ENCODE results near the gene LY6G6D.

LY6G6D gene

DNA sequence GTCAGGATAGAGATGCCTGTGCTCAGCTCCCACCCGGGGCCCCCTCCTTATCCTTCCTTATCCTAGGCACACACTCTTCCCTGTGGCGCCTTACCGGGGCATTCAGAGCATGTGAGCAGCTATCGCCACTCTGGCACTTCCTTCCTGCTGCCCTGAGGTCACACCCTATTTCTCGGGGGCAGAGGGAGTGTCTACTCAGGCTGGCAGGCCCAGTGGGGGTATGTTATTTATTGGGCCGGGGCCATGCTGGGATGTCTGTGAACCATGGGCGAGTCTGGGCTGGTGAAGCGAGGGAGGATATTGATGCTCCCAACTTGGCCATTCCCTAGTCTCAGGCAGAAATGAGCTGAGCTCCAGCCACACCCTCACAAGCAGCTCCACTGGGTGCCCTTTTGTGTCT, 3.9 kb upstream of the LY6G6D start:
- TF ChIP-seq, protein P1, sequence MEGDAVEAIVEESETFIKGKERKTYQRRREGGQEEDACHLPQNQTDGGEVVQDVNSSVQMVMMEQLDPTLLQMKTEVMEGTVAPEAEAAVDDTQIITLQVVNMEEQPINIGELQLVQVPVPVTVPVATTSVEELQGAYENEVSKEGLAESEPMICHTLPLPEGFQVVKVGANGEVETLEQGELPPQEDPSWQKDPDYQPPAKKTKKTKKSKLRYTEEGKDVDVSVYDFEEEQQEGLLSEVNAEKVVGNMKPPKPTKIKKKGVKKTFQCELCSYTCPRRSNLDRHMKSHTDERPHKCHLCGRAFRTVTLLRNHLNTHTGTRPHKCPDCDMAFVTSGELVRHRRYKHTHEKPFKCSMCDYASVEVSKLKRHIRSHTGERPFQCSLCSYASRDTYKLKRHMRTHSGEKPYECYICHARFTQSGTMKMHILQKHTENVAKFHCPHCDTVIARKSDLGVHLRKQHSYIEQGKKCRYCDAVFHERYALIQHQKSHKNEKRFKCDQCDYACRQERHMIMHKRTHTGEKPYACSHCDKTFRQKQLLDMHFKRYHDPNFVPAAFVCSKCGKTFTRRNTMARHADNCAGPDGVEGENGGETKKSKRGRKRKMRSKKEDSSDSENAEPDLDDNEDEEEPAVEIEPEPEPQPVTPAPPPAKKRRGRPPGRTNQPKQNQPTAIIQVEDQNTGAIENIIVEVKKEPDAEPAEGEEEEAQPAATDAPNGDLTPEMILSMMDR (IDR thresholded peaks at IDR 0.05; ENCODE audit: insufficient read depth, low read depth, low read length, missing control alignments), result no peak
- DNase-seq (ENCODE audit: low read depth), result no peak

DNA sequence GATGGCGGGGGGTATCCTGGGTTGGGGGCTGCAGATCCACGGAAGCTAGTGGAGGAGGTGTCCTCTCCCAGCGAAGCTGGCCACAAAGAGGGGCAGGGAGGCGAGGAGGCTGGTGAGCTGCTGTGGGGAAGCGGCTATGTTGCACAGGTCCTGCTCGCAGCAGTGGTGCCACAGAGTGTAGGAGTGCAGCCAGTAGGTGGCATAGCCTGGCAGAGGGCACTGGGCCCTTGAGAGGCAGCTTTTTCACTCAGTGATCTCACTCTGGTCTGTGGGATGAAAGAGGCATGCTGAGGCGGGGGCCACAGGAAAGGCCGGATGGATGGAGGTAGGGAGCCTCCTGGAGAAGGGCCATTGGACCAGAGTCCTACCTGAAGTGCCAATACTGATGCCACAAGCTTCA, 2.9 kb upstream of the LY6G6D start:
- DNase-seq (ENCODE audit: low read depth), result no peak
- TF ChIP-seq, protein P1 (IDR thresholded peaks at IDR 0.05; ENCODE audit: insufficient read depth, low read depth, low read length, missing control alignments), result peak; percentile 21

More for the DNA sequence above, 3.9 kb upstream of the LY6G6D start:
- H3K4me3 ChIP-seq (ENCODE audit: low read depth, low read length), result no peak overlapping the region

DNA sequence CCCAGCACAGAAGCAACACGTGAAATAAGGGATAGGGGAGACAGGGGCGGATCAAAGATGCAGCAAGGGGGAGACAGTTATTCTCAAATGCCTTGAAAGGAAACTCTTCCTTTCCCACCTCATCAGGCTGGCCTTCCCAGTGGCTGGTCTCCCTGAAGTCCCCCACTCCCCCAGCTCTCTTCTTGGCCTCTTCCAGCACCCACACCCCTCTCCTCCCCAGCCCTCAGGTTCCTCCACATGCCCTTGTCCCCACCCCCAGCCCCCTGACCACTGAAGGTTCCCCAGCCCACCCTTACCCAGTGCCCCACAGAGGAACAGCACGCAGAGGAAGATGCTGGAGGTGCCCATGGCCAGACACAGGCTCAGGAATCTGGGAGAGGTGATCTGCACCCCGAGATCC, 1.7 kb upstream of the LY6G6D start:
- DNase-seq (ENCODE audit: low read depth), result no peak
- no peak overlapping the region for H3K4me3 ChIP-seq (ENCODE audit: low read depth, low read length)
- TF ChIP-seq, protein P1 (IDR thresholded peaks at IDR 0.05; ENCODE audit: insufficient read depth, low read depth, low read length, missing control alignments), result no peak

More for the DNA sequence above, 2.9 kb upstream of the LY6G6D start:
- no peak overlapping the region for H3K4me3 ChIP-seq (ENCODE audit: low read depth, low read length)

DNA sequence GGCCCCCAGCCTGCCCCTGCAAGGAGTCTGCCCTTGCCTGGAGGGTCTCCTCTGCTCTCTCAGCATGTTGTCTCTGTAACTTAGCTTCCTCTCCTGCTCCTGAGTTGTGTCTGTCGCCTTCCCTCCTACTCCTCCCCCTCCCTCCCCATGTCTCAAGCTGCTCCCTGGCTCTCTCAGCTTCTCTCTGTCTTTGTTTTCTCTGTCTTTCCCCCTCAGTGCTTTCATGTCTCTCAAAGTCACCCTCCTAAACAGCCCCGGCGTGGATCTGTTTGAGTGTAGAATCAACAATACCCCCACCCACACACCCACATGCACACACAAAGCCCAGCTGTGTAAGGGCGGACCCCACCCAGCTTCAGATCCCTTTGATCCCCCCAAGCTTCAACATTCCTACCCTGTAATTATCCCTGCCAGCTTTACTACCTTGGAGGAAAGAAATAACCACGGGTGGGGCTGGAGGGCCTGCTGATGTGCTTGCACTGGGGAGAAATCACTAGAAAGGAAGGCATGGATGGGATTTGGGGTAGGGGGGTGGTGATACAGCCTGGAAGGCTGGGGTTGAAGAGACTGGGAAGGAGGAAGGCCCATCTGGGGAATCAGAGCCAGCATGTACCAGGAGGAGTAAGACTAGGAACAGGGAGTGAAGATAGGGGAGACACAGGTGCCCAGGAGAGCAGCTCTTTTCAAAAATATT, 1.0 kb upstream of the LY6G6D start:
- no peak overlapping the region for H3K4me3 ChIP-seq (ENCODE audit: low read depth, low read length)
- no peak for DNase-seq (ENCODE audit: low read depth)
- TF ChIP-seq, protein P1 (IDR thresholded peaks at IDR 0.05; ENCODE audit: insufficient read depth, low read depth, low read length, missing control alignments), result no peak

DNA sequence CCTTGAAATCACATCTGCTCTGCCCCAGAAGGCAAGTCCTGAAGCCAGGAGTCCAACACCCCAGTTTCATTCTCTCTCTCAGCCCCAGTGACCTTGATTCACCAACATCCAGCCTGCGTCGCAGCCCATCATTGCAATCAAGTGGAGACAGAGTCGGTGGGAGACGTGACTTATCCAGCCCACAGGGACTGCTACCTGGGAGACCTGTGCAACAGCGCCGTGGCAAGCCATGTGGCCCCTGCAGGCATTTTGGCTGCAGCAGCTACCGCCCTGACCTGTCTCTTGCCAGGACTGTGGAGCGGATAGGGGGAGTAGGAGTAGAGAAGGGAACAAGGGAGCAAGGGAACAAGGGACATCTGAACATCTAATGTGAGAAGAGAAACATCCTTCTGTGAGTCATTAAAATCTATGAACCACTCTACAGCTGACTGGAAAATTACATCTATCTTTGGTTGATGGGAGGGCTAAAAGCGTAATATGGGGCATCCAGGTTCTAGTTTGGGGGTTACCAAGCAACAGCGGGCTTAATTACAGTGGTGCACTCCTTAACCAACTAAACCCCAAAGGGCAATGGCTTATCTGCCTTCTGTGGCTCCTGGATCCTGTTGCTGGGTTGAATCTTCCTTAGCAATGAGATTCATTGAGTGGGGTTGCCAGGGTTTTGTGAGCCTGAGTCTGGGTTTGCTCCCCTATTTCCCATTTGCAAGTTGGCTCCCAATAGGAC, 2.5 kb downstream of the LY6G6D start:
- no peak overlapping the region for H3K4me3 ChIP-seq (ENCODE audit: low read depth, low read length)
- no peak for DNase-seq (ENCODE audit: low read depth)
- TF ChIP-seq, protein P1 (IDR thresholded peaks at IDR 0.05; ENCODE audit: insufficient read depth, low read depth, low read length, missing control alignments), result no peak

DNA sequence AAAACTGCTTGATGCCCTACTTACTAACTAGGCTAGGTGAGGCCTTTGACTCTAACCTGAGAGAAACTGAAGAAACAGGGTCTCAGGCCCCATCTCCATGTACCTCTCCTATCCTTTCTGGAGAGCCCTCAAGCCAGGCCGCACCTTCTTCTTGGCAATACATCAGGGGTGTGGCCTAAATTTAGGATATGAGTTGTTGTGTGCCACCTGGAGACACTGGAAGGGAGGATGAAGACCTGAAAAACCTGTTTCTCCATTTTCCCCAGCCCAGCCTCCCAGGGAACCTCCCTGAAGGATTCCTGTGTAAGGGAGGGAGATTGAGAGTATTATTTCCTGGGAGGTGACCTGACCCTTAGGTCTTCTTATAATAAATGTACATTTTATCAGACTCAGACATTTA, 3.1 kb downstream of the LY6G6D start:
- DNase-seq (ENCODE audit: low read depth), result no peak
- TF ChIP-seq, protein P1 (IDR thresholded peaks at IDR 0.05; ENCODE audit: insufficient read depth, low read depth, low read length, missing control alignments), result no peak
- H3K4me3 ChIP-seq (ENCODE audit: low read depth, low read length), result no peak overlapping the region
